Measurements from ENCODE around the gene STXBP5L. TPM values are rescaled to one million over a fixed set of nuclear protein-coding genes. Genes with fewer than 3 reads are reported as not detected.

Gene STXBP5L
- total and polyA plus RNA-seq, 10 of the 15 experiments (the other 5 are each of a cell fraction or from before 2014, with no cell fraction given): under 0.01 to 0.08 (median 0.04) TPM; not detected in 6

DNA sequence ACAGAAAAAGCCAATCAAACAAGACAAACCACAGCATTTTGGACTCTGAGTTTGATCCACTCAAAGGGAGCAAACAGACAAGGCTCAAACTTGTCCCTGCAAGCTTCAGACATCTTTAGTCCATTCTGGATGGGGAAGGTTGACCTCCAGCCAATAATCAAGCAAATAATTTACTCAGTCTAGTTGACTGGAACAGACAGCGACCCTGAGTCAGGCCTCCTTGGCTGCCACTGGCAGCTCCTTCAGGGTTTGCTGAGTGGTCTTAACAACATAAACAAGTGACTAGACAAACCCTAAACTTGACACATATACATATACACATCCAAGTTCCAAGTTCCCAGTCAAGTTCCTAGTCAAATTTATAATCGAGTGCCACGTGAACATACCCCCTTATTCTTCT, 323.9 kb downstream of the STXBP5L start (continued):
- no peak for TF ChIP-seq RUNX3 (IDR thresholded peaks at IDR 0.05; ENCODE audit: low read length)
- no peak for TF ChIP-seq IKZF1 (conservative IDR thresholded peaks at IDR 0.05)
- TF ChIP-seq TARDBP (IDR thresholded peaks at IDR 0.05; ENCODE audit: borderline replicate concordance): no peak
- TF ChIP-seq CBFB (IDR thresholded peaks at IDR 0.05; ENCODE audit: low read depth): no peak
- TF ChIP-seq, protein P1, sequence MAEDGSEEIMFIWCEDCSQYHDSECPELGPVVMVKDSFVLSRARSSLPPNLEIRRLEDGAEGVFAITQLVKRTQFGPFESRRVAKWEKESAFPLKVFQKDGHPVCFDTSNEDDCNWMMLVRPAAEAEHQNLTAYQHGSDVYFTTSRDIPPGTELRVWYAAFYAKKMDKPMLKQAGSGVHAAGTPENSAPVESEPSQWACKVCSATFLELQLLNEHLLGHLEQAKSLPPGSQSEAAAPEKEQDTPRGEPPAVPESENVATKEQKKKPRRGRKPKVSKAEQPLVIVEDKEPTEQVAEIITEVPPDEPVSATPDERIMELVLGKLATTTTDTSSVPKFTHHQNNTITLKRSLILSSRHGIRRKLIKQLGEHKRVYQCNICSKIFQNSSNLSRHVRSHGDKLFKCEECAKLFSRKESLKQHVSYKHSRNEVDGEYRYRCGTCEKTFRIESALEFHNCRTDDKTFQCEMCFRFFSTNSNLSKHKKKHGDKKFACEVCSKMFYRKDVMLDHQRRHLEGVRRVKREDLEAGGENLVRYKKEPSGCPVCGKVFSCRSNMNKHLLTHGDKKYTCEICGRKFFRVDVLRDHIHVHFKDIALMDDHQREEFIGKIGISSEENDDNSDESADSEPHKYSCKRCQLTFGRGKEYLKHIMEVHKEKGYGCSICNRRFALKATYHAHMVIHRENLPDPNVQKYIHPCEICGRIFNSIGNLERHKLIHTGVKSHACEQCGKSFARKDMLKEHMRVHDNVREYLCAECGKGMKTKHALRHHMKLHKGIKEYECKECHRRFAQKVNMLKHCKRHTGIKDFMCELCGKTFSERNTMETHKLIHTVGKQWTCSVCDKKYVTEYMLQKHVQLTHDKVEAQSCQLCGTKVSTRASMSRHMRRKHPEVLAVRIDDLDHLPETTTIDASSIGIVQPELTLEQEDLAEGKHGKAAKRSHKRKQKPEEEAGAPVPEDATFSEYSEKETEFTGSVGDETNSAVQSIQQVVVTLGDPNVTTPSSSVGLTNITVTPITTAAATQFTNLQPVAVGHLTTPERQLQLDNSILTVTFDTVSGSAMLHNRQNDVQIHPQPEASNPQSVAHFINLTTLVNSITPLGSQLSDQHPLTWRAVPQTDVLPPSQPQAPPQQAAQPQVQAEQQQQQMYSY (CRISPR knock-in tag; IDR thresholded peaks at IDR 0.05): no peak

DNA sequence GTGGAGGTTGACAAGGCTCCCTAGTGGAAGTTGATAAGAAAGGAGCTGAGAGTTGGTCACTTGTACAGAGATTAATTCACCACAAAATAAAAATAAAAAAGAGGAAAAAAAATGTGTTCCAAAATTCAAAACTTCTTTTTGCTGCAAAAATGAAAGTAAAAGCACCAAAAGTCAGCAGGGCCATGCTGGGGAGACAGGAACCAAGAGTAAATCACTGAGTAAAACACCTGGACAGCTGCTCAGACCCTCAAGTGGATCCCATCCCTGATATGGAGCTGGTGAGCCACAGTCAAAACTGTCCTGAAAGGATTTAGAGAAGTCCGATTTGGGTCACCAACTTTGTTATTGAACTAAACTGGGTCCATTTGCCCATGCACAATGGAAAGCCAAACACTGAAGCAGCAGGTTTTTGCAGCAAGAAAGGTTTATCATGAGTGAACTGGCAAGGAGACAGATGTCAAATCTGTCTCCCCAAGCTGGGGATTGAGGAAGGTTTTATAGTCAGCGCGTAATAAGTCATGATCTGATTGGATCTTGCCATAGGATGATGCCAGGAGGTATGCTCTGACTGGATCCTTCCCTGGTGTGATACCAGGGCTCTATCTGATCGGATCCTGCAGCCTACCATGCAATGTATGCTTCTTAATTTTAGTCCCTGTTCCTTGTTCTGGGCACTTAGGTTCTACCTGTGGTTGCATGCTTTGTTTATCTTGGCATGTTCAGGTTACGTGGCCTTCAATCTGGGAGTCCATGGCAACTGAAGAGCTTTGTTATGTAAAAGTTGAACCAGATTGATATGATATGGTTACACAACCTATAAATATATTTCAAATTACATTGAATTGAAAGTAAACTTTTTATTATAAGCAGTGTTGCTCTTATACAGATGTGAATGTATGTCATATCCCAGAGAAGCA, 324.6 kb downstream of the STXBP5L start:
- no peak overlapping the region for H3K9ac ChIP-seq (ENCODE audit: control insufficient read depth, insufficient read depth, low read length)
- H3K27ac ChIP-seq (ENCODE audit: control insufficient read depth, insufficient read depth): no peak overlapping the region
- H3K79me2 ChIP-seq (ENCODE audit: control insufficient read depth, insufficient read depth, low read length): no peaks in the 10 kb centered on the region
- H3K36me3 ChIP-seq (ENCODE audit: control insufficient read depth in 2 of 2, insufficient read depth in 2 of 2, low read length in 1 of 2): no peaks in the 10 kb centered on the region
- WGBS (ENCODE audit: insufficient coverage, insufficient replicate concordance, low lambda C conversion rate, missing lambda C conversion rate): 56% methylated on average over 5 of the region's 5 CpGs
- RAD21 ChIA-PET (ENCODE audit: unreplicated experiment): no interaction called here
- no peaks in the 10 kb centered on the region for H3K9me3 ChIP-seq (replicated peaks; ENCODE audit: control insufficient read depth, insufficient read depth, low read length)
- ATAC-seq: no peak
- intact Hi-C loops (cut with micrococcal nuclease; ENCODE audit: unreplicated experiment): no loop called here
- H3K4me3 ChIP-seq: no peak overlapping the region
- no peaks in the 10 kb centered on the region for H3K4me1 ChIP-seq (ENCODE audit: control insufficient read depth, insufficient read depth, low read length)
- peak overlapping the region; percentile 55 for H3K4me2 ChIP-seq (ENCODE audit: control insufficient read depth, insufficient read depth)
- H3K27me3 ChIP-seq (replicated peaks in 1 of 2; ENCODE audit: control insufficient read depth in 2 of 2, insufficient read depth in 2 of 2, low read length in 1 of 2): no peaks in the 10 kb centered on the region
- SMC1A ChIA-PET (ENCODE audit: uncharacterized antibody, unreplicated experiment): interaction anchor here (0.9 kb wide), 1 partner anchor 8 kb away, joined by 4 read pairs; no protein-coding TSS in a partner anchor
- CTCF ChIA-PET: no interaction called here
- POLR2A ChIA-PET: no interaction called here
- in situ Hi-C loops (cut with MboI): no loop called here
- no peaks in the 10 kb centered on the region for H4K20me1 ChIP-seq (ENCODE audit: control insufficient read depth, insufficient read depth)
- no TSS peak for BruUV-seq (replicated peaks)
- no peak for DNase-seq (ENCODE audit: low read depth, low spot score)
- FAIRE-seq: no peak
- peak overlapping the region; percentile 75 for H2AFZ ChIP-seq (ENCODE audit: control insufficient read depth, low read depth, low read length)
- TF ChIP-seq, protein P2, sequence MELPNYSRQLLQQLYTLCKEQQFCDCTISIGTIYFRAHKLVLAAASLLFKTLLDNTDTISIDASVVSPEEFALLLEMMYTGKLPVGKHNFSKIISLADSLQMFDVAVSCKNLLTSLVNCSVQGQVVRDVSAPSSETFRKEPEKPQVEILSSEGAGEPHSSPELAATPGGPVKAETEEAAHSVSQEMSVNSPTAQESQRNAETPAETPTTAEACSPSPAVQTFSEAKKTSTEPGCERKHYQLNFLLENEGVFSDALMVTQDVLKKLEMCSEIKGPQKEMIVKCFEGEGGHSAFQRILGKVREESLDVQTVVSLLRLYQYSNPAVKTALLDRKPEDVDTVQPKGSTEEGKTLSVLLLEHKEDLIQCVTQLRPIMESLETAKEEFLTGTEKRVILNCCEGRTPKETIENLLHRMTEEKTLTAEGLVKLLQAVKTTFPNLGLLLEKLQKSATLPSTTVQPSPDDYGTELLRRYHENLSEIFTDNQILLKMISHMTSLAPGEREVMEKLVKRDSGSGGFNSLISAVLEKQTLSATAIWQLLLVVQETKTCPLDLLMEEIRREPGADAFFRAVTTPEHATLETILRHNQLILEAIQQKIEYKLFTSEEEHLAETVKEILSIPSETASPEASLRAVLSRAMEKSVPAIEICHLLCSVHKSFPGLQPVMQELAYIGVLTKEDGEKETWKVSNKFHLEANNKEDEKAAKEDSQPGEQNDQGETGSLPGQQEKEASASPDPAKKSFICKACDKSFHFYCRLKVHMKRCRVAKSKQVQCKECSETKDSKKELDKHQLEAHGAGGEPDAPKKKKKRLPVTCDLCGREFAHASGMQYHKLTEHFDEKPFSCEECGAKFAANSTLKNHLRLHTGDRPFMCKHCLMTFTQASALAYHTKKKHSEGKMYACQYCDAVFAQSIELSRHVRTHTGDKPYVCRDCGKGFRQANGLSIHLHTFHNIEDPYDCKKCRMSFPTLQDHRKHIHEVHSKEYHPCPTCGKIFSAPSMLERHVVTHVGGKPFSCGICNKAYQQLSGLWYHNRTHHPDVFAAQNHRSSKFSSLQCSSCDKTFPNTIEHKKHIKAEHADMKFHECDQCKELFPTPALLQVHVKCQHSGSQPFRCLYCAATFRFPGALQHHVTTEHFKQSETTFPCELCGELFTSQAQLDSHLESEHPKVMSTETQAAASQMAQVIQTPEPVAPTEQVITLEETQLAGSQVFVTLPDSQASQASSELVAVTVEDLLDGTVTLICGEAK (IDR thresholded peaks at IDR 0.05; ENCODE audit: borderline replicate concordance): no peak
- TF ChIP-seq NRF1 (conservative IDR thresholded peaks at IDR 0.05; ENCODE audit: low read depth, low read length): no peak
- no peak for TF ChIP-seq RUNX3 (IDR thresholded peaks at IDR 0.05; ENCODE audit: low read length)
- no peak for TF ChIP-seq EP300 (IDR thresholded peaks at IDR 0.05; ENCODE audit: borderline replicate concordance in 1 of 2, control insufficient read depth in 1 of 2, low read depth in 2 of 2, low read length in 2 of 2)
- TF ChIP-seq DPF2 (IDR thresholded peaks at IDR 0.05): no peak
- no peak for TF ChIP-seq RBBP5 (conservative IDR thresholded peaks at IDR 0.05)
- TF ChIP-seq, protein P3, sequence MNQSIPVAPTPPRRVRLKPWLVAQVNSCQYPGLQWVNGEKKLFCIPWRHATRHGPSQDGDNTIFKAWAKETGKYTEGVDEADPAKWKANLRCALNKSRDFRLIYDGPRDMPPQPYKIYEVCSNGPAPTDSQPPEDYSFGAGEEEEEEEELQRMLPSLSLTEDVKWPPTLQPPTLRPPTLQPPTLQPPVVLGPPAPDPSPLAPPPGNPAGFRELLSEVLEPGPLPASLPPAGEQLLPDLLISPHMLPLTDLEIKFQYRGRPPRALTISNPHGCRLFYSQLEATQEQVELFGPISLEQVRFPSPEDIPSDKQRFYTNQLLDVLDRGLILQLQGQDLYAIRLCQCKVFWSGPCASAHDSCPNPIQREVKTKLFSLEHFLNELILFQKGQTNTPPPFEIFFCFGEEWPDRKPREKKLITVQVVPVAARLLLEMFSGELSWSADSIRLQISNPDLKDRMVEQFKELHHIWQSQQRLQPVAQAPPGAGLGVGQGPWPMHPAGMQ (IDR thresholded peaks at IDR 0.05; ENCODE audit: borderline replicate concordance): no peak
- no peak for TF ChIP-seq ZNF24 (IDR thresholded peaks at IDR 0.05)
- no peak for TF ChIP-seq NBN (IDR thresholded peaks at IDR 0.05)
- TF ChIP-seq HDGF (IDR thresholded peaks at IDR 0.05): no peak
